Urinary bladder (tissue), 4 donors: ENCODE data around the gene TCAIM. TPM values are rescaled to one million over a fixed set of nuclear protein-coding genes. Genes with fewer than 3 reads are reported as not detected.
A peak's percentile ranks its signal among the peaks of the same experiment; 100 is the strongest.

Experiments used
- DNase-seq: peaks from one replicate; pipeline ENCODE4 v3.0.0-alpha.2; 2015; ENCODE audit errors: extremely low spot score
- H3K27ac ChIP-seq: one replicate; pipeline ENCODE4 v1.5.1; 2013; ENCODE audit warnings: low read depth, mild to moderate bottlenecking, moderate library complexity
- H3K36me3 ChIP-seq: one replicate; pipeline ENCODE4 v1.6.1; 2013; ENCODE audit warnings: mild to moderate bottlenecking, moderate library complexity; ENCODE audit not compliant: insufficient read depth
- H3K4me1 ChIP-seq: one replicate; pipeline ENCODE4 v1.6.1; 2013; ENCODE audit warnings: mild to moderate bottlenecking, moderate library complexity; ENCODE audit not compliant: insufficient read depth
- H3K4me3 ChIP-seq: one replicate; pipeline ENCODE4 v1.5.1; 2013; ENCODE audit warnings: low read depth, low read length
- WGBS: extraction: QIAGEN DNeasy Blood & Tissue Kit; methylation state at CpG from one replicate; pipeline ENCODE4 v1.1.7; 2013; 5-methylcytosine and 5-hydroxymethylcytosine counted together
- polyA plus RNA-seq: library from polyadenylated mRNA; stranded (reverse); fragments of 200-250 nt; gene quantifications from one replicate; pipeline ENCODE4 v1.2.3, GENCODE V29; 2013
- total RNA-seq: library from RNA; depleted of rRNA; stranded (reverse); fragments of >200 nt; gene quantifications from one replicate; pipeline ENCODE4 v1.2.3, GENCODE V29; 2014
- donor health status: healthy with polysubstance abuse.
- donor health status: healthy.

The TCAIM gene, protein sequence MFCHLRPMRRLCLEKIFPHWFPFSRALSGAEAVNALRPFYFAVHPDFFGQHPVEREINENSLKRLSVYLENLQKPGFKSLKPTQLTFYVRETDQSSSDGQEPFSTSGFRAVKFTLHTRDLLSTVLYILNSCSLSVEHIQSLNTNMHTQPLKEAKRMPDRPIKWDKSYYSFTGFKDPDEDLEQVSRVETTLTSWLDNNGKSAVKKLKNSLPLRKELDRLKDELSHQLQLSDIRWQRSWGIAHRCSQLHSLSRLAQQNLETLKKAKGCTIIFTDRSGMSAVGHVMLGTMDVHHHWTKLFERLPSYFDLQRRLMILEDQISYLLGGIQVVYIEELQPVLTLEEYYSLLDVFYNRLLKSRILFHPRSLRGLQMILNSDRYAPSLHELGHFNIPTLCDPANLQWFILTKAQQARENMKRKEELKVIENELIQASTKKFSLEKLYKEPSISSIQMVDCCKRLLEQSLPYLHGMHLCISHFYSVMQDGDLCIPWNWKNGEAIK
- total RNA-seq (50.4 TPM), polyA plus RNA-seq (11.8 TPM)

DNA sequence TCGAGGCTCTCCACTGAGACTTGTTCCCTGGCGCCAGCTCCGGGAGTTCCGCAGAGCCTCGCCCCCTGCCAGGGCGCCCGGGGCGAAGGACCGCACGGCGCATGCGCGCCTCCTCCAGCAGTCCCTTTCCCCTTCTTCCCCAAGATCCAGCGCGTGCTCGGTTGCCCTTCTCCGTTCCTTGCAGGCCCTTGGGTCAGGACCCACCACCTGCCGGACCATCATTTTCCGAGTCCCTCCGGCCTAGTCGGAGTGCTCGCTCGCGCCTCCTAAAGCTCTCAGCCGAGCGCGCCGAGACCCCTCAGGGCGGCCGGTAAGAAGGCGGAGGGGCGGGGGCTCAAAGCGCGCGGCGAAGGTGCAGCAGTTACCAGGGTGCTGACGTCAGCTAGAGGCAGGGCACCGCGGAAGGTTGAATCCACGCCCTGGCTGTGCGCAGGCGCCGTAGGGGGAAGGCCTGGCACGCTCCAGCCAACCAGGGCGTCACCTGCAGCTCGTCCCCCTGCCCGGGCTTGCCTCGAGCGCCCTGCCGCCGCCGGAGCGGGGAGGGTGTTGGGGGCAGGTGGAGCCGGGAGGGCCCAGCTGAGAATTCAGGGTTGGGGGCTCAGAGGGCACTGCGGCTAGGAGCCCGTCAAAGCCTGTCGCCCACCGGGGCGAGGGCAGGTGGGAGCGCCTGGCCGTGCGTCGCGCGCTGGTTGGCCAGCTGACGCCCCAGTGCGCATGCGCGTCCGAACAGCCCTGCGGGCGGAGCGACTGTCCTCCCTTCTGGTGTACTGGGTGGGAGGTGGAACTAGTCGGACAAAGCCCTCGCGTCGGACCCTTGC lies at the start of gene TCAIM:
Gene TCAIM (plus strand): TSS at position 757 of the 818 bp plus-strand sequence. CDS start 16,017 bp downstream, outside the sequence.
- WGBS: under 1% methylated on average over 77 of the region's 77 CpGs
- H3K4me3 ChIP-seq: peak within 1 kb of the TSS; percentile 68
- no peaks in the 10 kb centered on the region for H3K4me1 ChIP-seq
- DNase-seq: peak; percentile 95
- H3K27ac ChIP-seq: peak within 1 kb of the TSS; percentile 92
- no peaks in the 10 kb centered on the region for H3K36me3 ChIP-seq

DNA sequence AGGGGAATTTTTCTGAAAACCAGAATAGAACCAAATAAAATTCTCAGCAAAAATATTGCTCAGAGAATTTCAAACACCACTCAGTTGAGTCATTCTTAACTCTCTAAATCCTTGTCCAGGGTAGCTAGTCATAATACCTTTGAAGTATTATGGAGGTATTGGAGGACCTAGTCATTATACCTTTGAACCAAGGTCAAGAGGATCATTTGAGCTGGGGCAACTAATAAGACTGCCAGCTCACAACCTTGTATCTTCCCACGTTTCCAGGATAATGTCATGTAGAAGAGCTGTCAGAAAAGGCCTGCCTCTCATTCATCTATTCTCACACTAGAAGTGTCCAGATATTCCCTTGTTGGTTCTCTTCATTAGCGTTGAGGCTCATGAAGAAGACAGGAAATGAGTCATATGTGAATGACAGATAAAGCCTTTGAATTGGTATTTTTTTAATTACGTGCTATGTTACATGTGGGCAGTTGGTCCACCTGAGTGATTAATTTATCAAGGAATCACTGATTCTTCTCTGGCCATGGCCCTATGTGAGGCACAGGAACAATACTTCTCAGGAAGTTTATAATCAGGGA lies 48.6 kb upstream of the TCAIM start:
- no peak overlapping the region for H3K27ac ChIP-seq
- WGBS: 63% methylated on average over 3 of the region's 3 CpGs
- H3K36me3 ChIP-seq: no peaks in the 10 kb centered on the region
- no peak overlapping the region for H3K4me3 ChIP-seq
- DNase-seq: no peak
- H3K4me1 ChIP-seq: no peaks in the 10 kb centered on the region

DNA sequence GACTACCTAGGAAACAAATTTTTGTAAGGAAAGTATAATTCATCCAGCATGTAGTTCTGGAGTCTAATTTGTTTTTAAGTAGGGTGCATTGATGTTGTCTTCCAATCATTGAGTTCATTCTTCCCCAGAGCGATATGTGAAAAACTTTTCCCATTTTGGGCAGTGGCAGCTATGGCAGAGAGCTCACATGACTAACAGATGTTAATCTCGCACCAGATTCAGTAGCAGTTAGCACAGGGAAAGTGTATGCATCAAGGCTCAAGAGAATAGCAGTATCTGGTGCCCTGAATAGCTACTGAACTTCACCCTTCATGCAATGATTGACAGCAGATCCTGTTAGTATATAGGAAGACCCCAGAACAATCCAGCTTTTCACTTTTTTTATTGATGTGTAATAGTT lies 46.3 kb upstream of the TCAIM start:
- no peak for DNase-seq
- no peaks in the 10 kb centered on the region for H3K4me1 ChIP-seq
- no peak overlapping the region for H3K27ac ChIP-seq
- H3K4me3 ChIP-seq: no peak overlapping the region
- no peaks in the 10 kb centered on the region for H3K36me3 ChIP-seq
- WGBS: 84% methylated on average over 2 of the region's 2 CpGs

DNA sequence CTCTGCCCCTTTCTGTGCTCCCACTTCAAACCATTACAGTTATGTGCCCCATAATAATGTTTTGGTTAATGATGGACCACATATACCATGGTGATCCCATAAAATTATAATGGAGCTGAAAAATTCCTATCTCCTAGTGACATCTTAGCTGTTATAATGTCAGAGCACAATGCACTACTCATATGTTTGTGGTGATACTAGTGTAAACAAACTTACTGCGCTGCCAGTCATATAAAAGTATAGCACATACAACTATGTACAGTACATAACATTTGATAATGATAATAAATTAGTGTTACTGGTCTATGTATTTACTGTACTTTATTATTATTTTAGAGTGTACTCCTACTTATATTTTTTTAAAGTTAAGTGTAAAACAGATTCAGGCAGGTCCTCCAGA lies 45.6 kb upstream of the TCAIM start:
- 76% methylated on average over 1 of the region's 1 CpG for WGBS
- no peaks in the 10 kb centered on the region for H3K36me3 ChIP-seq
- H3K4me1 ChIP-seq: no peaks in the 10 kb centered on the region
- H3K27ac ChIP-seq: no peak overlapping the region
- DNase-seq: no peak
- H3K4me3 ChIP-seq: no peak overlapping the region

DNA sequence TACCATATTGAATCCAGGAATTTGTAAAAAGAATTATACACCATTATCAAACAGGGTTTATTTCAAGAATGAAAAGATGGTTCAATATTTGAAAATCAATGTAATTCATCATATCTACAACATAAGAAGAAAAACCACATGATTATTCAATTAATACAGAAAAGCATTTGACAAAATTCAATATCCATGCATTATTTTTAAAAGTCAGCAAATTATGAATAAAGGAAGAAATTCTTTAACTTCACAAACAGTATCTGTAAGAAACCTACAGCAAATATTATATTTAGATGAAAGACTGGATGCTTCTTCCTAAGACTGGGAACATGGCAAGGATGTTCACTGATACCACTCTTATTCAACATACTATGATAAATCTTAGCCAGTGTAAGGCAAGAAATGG lies 41.3 kb upstream of the TCAIM start:
- H3K4me1 ChIP-seq: no peaks in the 10 kb centered on the region
- H3K36me3 ChIP-seq: no peaks in the 10 kb centered on the region
- no peak for DNase-seq

DNA sequence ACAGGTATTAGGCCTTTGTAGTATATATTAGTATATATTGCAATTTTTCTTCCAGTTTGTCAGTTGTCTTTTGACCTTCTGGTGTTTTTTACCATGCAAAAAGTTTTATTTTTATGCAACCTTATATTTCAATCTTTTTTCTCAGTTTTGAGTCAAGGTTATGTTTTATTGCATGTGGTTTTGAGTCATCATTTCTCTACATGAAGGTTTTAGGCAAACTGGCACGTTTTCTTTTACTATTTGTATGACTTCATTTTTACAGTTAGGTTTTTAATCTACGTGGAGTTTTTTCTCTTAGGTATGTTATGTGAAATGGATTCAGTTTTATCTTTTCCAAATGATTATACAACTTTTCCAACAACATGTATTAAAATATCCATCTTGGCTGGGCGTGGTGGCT lies 36.8 kb upstream of the TCAIM start:
- H3K4me1 ChIP-seq: no peaks in the 10 kb centered on the region
- no peak for DNase-seq
- H3K36me3 ChIP-seq: no peaks in the 10 kb centered on the region
- WGBS: 75% methylated on average over 3 of the region's 3 CpGs
- no peak overlapping the region for H3K27ac ChIP-seq
- no peak overlapping the region for H3K4me3 ChIP-seq

More for the DNA sequence above, 41.3 kb upstream of the TCAIM start:
- no peak overlapping the region for H3K27ac ChIP-seq
- no peak overlapping the region for H3K4me3 ChIP-seq

DNA sequence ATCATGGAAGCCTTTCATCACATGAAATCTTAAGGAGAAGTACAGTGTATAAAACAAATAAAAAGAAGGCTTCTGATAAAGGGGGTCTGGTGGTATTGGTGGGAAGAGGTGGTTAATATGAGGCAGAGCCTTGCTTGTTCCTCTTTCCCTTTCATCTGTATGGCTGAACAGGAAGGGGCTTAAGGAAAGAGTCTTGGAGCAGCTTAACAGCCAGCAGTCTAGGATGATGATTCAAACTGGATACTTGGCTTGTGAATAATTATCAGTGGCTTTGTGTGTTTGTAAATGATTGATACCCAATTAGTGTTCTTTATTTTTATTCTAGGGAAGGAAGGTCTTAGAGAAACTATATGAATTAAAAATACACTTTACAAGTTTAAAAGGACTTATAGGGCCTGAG lies 29.1 kb upstream of the TCAIM start:
- Histone ChIP-seq H3K4me3 (no peak overlapping the region), H3K36me3 (no peaks in the 10 kb centered on the region), H3K4me1 (no peaks in the 10 kb centered on the region), H3K27ac (no peak overlapping the region)
- DNase-seq: no peak

DNA sequence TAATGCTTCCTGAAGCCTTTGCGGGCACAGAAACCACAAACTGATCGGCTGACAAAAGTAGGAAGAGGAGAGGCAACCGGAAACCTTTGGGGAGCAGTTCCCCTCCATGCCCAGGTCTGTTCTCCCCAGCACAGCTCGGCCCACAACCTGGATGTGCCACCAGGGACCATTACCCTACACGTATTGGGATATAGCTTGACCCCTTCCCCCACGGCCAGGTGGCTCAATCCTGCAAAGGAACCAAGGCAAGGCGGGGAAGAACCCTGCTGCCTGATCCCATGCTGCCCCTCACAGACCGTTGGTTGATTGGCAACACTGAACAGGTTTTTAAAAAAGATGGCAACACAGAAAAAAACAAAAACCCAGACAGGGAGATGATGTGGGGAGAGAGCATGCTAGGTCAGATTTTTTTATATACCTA lies 19.7 kb upstream of the TCAIM start:
- Histone ChIP-seq H3K27ac (no peak overlapping the region), H3K4me3 (no peak overlapping the region), H3K36me3 (no peaks in the 10 kb centered on the region), H3K4me1 (no peaks in the 10 kb centered on the region)
- WGBS: 51% methylated on average over 8 of the region's 8 CpGs
- DNase-seq: no peak

DNA sequence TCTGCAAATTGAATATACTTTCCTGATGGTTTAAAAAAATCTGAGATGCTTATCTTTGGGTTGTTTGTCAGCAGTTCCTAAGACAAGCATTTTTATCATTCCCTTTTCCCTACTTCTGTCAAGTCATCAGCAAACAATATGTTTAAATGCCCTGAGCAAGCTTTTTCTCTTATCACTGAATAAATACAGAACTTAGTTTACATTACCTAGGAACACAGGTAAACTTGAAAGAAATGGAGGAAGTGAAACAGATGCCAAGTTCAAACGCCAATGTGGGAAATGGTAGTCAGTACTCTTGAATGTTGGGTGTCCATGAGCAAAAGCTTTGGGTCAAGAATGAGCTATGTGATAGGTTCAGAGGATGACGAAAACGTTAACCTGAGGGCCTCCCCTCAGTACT lies 17.2 kb upstream of the TCAIM start:
- no peak for DNase-seq
- no peaks in the 10 kb centered on the region for H3K4me1 ChIP-seq
- no peaks in the 10 kb centered on the region for H3K36me3 ChIP-seq
- 50% methylated on average over 3 of the region's 3 CpGs for WGBS
- no peak overlapping the region for H3K4me3 ChIP-seq
- H3K27ac ChIP-seq: no peak overlapping the region

DNA sequence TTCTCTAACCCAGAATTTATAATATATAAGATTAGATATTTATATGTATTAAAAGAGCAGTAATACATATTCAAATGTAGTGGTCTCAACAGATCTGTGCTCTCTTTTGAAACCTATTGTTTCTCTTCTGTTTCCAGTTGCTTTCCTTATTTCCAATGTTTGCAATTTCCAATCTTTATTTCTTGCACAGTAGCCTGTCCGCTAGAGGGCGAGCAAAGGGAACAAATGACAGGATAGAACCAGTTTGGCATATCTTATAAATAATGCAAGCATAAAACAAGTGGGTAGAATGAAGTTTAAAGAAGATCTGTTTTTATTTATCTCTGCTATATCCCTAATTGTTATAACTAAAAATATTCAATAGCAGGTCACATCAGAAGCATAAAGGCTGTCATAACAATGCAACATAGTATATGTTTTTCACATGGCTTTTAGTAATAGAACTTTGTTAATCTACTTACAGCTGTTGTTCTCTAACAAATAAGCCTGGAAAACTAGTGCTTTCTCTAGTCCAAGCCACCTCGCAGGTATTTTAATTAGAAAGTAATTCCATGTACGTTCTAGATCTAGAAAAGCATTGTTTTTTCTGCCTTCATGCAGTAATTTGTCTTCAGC lies 15.1 kb upstream of the TCAIM start:
- DNase-seq: peak; percentile 35
- Histone ChIP-seq H3K36me3 (no peaks in the 10 kb centered on the region), H3K4me1 (no peaks in the 10 kb centered on the region), H3K4me3 (no peak overlapping the region), H3K27ac (no peak overlapping the region)
- 8% methylated on average over 4 of the region's 4 CpGs for WGBS

DNA sequence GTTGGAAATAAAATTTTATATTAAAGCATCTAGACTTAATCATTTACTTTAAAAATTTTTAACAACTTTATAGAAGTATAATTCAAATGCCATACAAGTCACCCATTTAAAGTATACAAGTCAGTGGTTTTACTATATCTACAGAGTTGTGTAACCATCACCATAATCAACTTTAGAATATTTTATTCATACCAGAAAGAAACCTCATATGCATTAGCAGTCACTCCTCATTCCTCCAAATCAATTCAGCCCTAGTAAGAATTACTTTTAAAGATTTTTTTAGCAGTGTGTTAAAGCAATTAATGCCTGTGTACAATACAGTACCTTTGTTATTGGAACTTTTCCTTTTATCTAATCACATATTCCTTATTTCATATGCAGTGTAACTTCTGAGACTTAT lies 14.0 kb upstream of the TCAIM start:
- H3K27ac ChIP-seq: no peak overlapping the region
- H3K4me3 ChIP-seq: no peak overlapping the region
- H3K36me3 ChIP-seq: no peaks in the 10 kb centered on the region
- no peak for DNase-seq
- no peaks in the 10 kb centered on the region for H3K4me1 ChIP-seq

DNA sequence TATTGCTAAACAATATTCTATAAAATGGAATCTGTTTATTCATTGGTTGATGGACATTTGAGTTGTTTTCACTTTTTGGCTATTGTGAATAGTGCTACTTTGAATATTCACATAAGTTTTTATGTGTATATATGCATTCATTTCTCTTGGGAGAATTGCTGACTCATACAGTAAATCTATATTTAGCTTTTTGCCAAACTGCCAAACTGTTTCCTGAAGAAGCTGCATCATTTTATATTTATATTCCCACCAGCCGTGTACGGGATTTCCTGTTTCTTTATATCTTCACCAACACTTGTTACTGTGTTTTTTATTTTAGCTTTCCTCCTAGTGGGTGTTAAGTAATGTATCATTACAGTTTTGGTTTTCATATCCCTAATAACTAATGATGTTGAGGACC lies 12.5 kb upstream of the TCAIM start:
- Histone ChIP-seq H3K4me3 (no peak overlapping the region), H3K36me3 (no peaks in the 10 kb centered on the region), H3K27ac (no peak overlapping the region), H3K4me1 (no peaks in the 10 kb centered on the region)
- no peak for DNase-seq
- 34% methylated on average over 2 of the region's 2 CpGs for WGBS

DNA sequence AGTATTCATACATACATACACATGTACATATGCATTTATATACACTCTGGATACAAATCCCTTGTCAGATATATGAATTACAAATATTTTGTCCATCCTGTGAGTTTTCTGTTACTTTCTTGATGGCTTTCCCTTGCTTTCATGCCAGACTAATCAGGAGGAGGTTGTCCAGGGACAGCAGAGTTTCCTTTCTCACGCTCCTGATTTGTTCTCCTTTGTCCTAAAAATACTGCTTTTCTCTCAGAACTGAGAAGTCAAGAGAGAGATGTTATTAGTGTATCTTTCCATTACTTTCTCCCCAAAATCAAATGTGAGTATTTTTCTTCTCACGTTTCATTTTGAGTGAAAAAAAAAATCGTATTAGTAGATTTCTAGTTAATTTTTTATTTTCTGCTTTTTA lies 12.1 kb upstream of the TCAIM start:
- Histone ChIP-seq H3K27ac (no peak overlapping the region), H3K4me3 (no peak overlapping the region), H3K4me1 (no peaks in the 10 kb centered on the region), H3K36me3 (no peaks in the 10 kb centered on the region)
- WGBS: 81% methylated on average over 3 of the region's 3 CpGs
- no peak for DNase-seq
